Osteocyte (in vitro differentiated cells): ENCODE data around the gene PHKB. TPM values are rescaled to one million over a fixed set of nuclear protein-coding genes. Genes with fewer than 3 reads are reported as not detected.
"Not testable (repeated sequence)": the region's sequence is repeated elsewhere in the genome, so short reads cannot be mapped to it uniquely, and the experiment has no call there.

ENCODE experiments used
- DNase-seq: peaks from one replicate; pipeline ENCODE4 v3.0.0; 2021; ENCODE audit warnings: mixed read lengths; ENCODE audit not compliant: unreplicated experiment; ENCODE audit errors: extremely low spot score
- H3K27ac Mint-ChIP-seq: one replicate; pipeline ENCODE4 v1.8.0; 2021; ENCODE audit warnings: mild to moderate bottlenecking, mixed read lengths; ENCODE audit not compliant: unreplicated experiment
- H3K27me3 Mint-ChIP-seq: one replicate; pipeline ENCODE4 v1.8.0; 2021; ENCODE audit warnings: mixed read lengths; ENCODE audit not compliant: unreplicated experiment
- H3K36me3 Mint-ChIP-seq: one replicate; pipeline ENCODE4 v1.8.0; 2021; ENCODE audit warnings: mixed read lengths; ENCODE audit not compliant: unreplicated experiment
- H3K4me1 Mint-ChIP-seq: one replicate; pipeline ENCODE4 v1.8.0; 2021; ENCODE audit warnings: mixed read lengths; ENCODE audit not compliant: unreplicated experiment
- H3K4me3 Mint-ChIP-seq: one replicate; pipeline ENCODE4 v1.8.0; 2021; ENCODE audit warnings: mild to moderate bottlenecking, moderate library complexity, mixed read lengths; ENCODE audit not compliant: unreplicated experiment
- H3K9me3 Mint-ChIP-seq: one replicate; pipeline ENCODE4 v1.8.0; 2021; ENCODE audit warnings: mixed read lengths; ENCODE audit not compliant: unreplicated experiment
- CTCF ChIP-seq: fragments of 200-600 bp; sonication (generic); IDR thresholded peaks from 2 replicates; pipeline ENCODE4 v1.5.0; 2021; ENCODE audit warnings: antibody characterized with exemption, mild to moderate bottlenecking, moderate library complexity
- total RNA-seq: library from RNA; stranded (reverse); gene quantifications from 2 replicates; pipeline ENCODE4 v1.2.1, GENCODE V29; 2021

PHKB gene
- total RNA-seq, 1 donor from 2014 or later = 64.3 TPM

- H3K4me3 Mint-ChIP-seq = no peak overlapping the region
- H3K9me3 Mint-ChIP-seq = no peaks in the 10 kb centered on the region
- no peaks in the 10 kb centered on the region for H3K27me3 Mint-ChIP-seq
- H3K36me3 Mint-ChIP-seq = peaks cover 6% of the 10 kb centered on the region
- H3K27ac Mint-ChIP-seq = no peak overlapping the region
- DNase-seq = no peak
- H3K4me1 Mint-ChIP-seq = peaks cover 48% of the 10 kb centered on the region
- no peak for TF ChIP-seq CTCF
Observed at GRCh38 chr16:47463771-47464624, 2.9 kb downstream of the PHKB start.

DNA sequence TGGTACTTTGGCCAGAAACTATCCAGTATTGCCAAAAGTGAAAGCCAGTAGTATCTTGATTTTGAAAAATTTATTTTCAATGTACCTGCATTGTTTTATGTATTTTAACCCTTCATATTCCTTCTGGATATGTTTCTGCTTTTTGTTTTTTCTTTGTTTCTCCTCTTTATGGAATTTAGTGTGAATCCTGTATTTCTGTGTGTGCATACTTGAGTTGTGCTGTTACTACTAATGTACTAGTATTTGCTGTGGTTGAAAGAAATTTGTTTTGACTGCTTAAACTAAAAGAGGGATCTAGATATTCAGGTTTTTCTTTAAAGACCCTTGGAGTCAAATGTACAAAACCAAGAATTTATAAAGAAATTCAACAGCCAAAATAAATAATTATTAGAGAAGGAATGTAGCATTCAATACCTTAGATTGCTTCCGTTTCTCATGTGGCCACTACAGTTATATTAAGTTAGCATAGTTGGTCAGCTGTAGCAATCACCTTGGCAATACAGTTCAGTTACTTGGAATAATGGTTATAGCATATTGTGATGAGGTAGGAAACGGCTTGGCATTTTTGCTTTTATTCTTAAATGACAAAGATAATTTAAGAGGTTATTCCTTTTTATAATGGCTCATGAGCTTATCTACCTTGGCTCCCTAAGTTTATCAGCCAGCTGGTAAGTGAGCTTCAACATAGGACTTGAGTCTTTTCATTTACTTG is 4.9 kb downstream of the PHKB start:
- TF ChIP-seq CTCF = no peak
- Mint-ChIP-seq H3K4me3 (no peak overlapping the region), H3K27ac (no peak overlapping the region), H3K9me3 (no peaks in the 10 kb centered on the region), H3K4me1 (peaks cover 42% of the 10 kb centered on the region), H3K36me3 (peaks cover 6% of the 10 kb centered on the region), H3K27me3 (no peaks in the 10 kb centered on the region)
- DNase-seq = no peak

DNA sequence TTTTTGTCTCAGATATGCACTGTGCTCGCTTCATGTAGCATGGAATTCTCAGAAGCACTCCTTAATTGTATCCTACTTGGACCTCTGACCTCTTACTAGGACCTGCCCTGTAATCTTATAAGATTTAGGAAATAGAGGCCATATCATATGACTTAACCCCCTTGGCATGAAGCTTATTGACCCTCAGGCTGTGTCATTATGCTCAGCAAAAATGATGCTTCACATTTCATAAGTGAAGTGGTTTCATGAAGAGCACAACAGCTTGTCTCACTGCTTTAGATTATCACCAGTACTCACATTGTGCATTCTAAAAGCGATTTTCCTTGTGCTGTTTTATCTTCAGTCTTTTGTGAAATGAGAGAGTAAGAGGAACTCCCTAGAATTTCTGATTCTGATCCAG is 6.4 kb downstream of the PHKB start:
- H3K27me3 Mint-ChIP-seq = no peaks in the 10 kb centered on the region
- H3K4me3 Mint-ChIP-seq = no peak overlapping the region
- no peak overlapping the region for H3K27ac Mint-ChIP-seq
- DNase-seq = no peak
- peaks cover 34% of the 10 kb centered on the region for H3K4me1 Mint-ChIP-seq
- H3K36me3 Mint-ChIP-seq = peaks cover 8% of the 10 kb centered on the region
- no peaks in the 10 kb centered on the region for H3K9me3 Mint-ChIP-seq
- no peak for TF ChIP-seq CTCF

GRCh38 chr16:47468070-47468689 is 7.0 kb downstream of the PHKB start:
- H3K4me1 Mint-ChIP-seq = peaks cover 27% of the 10 kb centered on the region
- H3K27ac Mint-ChIP-seq, DNase-seq, H3K9me3 Mint-ChIP-seq, H3K36me3 Mint-ChIP-seq, H3K27me3 Mint-ChIP-seq, H3K4me3 Mint-ChIP-seq: not testable (repeated sequence)

GRCh38 chr16:47469227-47469626 is 8.1 kb downstream of the PHKB start:
- no peak overlapping the region for H3K27ac Mint-ChIP-seq

More at GRCh38 chr16:47469227-47469626, 8.1 kb downstream of the PHKB start:
- Mint-ChIP-seq H3K4me1 (peaks cover 17% of the 10 kb centered on the region), H3K4me3 (no peak overlapping the region), H3K36me3 (peaks cover 5% of the 10 kb centered on the region), H3K27me3 (no peaks in the 10 kb centered on the region), H3K9me3 (no peaks in the 10 kb centered on the region)
- TF ChIP-seq CTCF = no peak
- no peak for DNase-seq
